Panc1 (cell line): ENCODE results near the gene APLP2. TPM values are rescaled to one million over a fixed set of nuclear protein-coding genes. Genes with fewer than 3 reads are reported as not detected.

Experiments
- ATAC-seq: fragments of 200-7000 bp; cut with Tn5 transposase; 2 replicates; pipeline ENCODE4 v1.9.1; 2020; ENCODE audit warnings: mild to moderate bottlenecking, moderate library complexity
- BruUV-seq: library from RNA; stranded (reverse); fragments of 400-500 nt; replicated peaks from 2 replicates; lab custom pipeline; 2021; lab: Mats Ljungman, UMichigan
- CTCF ChIA-PET: fragments of 300-600 bp; sonication (Branson Sonifier 250); formaldehyde crosslinking; loops from one replicate; lab custom pipeline; 2022; ENCODE audit warnings: antibody characterized with exemption; lab: Charles Lee
- POLR2A ChIA-PET: fragments of 300-600 bp; sonication (Branson Sonifier 250); formaldehyde crosslinking; loops from one replicate; lab custom pipeline; 2022; ENCODE audit warnings: antibody characterized with exemption; lab: Charles Lee
- DNase-seq: peaks from one replicate; pipeline ENCODE4 v3.0.0-alpha.2; 2010; ENCODE audit warnings: low read depth, low spot score
- H3K27ac ChIP-seq: 2 replicates; pipeline ENCODE4 v1.5.1; 2011; ENCODE audit warnings: mild to moderate bottlenecking, low read length, inconsistent platforms
- H3K27me3 ChIP-seq: fragments of 200-500 bp; sonication (Bioruptor generic); 2 replicates; pipeline ENCODE4 v1.6.0; 2014; ENCODE audit warnings: low read length, inconsistent platforms; ENCODE audit not compliant: control insufficient read depth, insufficient read depth
- H3K36me3 ChIP-seq: fragments of 200-500 bp; sonication (Bioruptor generic); 2 replicates; pipeline ENCODE4 v1.5.1; 2014; ENCODE audit warnings: inconsistent platforms, mild to moderate bottlenecking, low read length, moderate library complexity; ENCODE audit not compliant: control insufficient read depth, insufficient read depth
- H3K4me1 ChIP-seq: 2 replicates; pipeline ENCODE4 v1.5.1; 2011; ENCODE audit warnings: inconsistent platforms, mild to moderate bottlenecking, low read length, moderate library complexity; ENCODE audit not compliant: control insufficient read depth, insufficient read depth
- H3K4me3 ChIP-seq, 2 experiments: 2 replicates each; pipeline ENCODE4 v1.5.1; 2011 to 2012; ENCODE audit warnings: low read depth in 2 of 2, low read length in 2 of 2, mild to moderate bottlenecking in 2 of 2, inconsistent platforms in 1 of 2, moderate library complexity in 1 of 2
- H3K9me3 ChIP-seq: fragments of 200-500 bp; sonication (Bioruptor generic); 2 replicates; pipeline ENCODE4 v1.5.1; 2014; ENCODE audit warnings: low read depth, mild to moderate bottlenecking, inconsistent platforms, low read length, moderate library complexity; ENCODE audit not compliant: control insufficient read depth, insufficient read depth
- CTCF ChIP-seq: fragments of 450-650 bp; IDR thresholded peaks from 2 replicates; pipeline ENCODE4 v1.5.1; 2017; ENCODE audit warnings: mild to moderate bottlenecking
- POLR2AphosphoS5 ChIP-seq: IDR thresholded peaks from 2 replicates; pipeline ENCODE4 v1.6.1; 2012; ENCODE audit warnings: mild to moderate bottlenecking, low read depth, low read length, moderate library complexity
- SIN3A ChIP-seq: IDR thresholded peaks from 2 replicates; pipeline ENCODE4 v1.6.1; 2012; ENCODE audit warnings: low read depth, mild to moderate bottlenecking, low read length, moderate library complexity, borderline replicate concordance; ENCODE audit not compliant: insufficient read depth
- TCF7L2 ChIP-seq: IDR thresholded peaks from 2 replicates; pipeline ENCODE4 v1.6.1; 2011; ENCODE audit warnings: mild to moderate bottlenecking, low read depth, low read length, inconsistent platforms
- in situ Hi-C: cut with HindIII; loops from 2 replicates; pipeline ENCODE4 v1.10.0; 2016; ENCODE audit warnings: low sequenced_read_pairs, low pct_unique_long_range_greater_than_20kb
- intact Hi-C: fragments of 100-400 bp; cut with micrococcal nuclease; formaldehyde crosslinking; loops from one replicate; pipeline ENCODE4 v1.10.0; 2022; ENCODE audit not compliant: unreplicated experiment
- total RNA-seq: library from RNA; stranded (reverse); gene quantifications from one replicate; pipeline ENCODE4 v1.2.1, GENCODE V29; 2021; ENCODE audit not compliant: unreplicated experiment
- TF ChIP-seq, protein P1 (sequence below), 2 experiments: IDR thresholded peaks; 2 replicates each; pipeline ENCODE4 v1.6.1; 2011 to 2012; ENCODE audit warnings: low read depth in 2 of 2, control low read depth in 1 of 2, low read length in 1 of 2, mild to moderate bottlenecking in 1 of 2, moderate library complexity in 1 of 2; ENCODE audit not compliant: insufficient read depth in 1 of 2

APLP2 gene
- total RNA-seq, 1 experiment from 2014 or later = 589 TPM

GRCh38 chr11:130180491-130180890 lies 110.8 kb downstream of the APLP2 start:
- DNase-seq (no peak), ATAC-seq (peak; percentile 51; the same call in 1 of the 2 replicates)
- intact Hi-C loops = no loop called here
- ChIA-PET POLR2A (no interaction called here), CTCF (no interaction called here)
- Histone ChIP-seq H3K9me3 (no peaks in the 10 kb centered on the region), H3K4me3 (no peak overlapping the region), H3K4me1 (0 out of 2 replicates have a peak, but pooled peaks cover 6% of the 10 kb centered on the region), H3K27me3 (no peaks in the 10 kb centered on the region; the same call in 1 of the 2 replicates), H3K36me3 (no peaks in the 10 kb centered on the region), H3K27ac (no peak overlapping the region)
- in situ Hi-C loops = no loop called here
- BruUV-seq = no TSS peak
- TF ChIP-seq SIN3A (no peak), POLR2AphosphoS5 (no peak), CTCF (no peak), TCF7L2 (no peak)
- TF ChIP-seq, protein P1, sequence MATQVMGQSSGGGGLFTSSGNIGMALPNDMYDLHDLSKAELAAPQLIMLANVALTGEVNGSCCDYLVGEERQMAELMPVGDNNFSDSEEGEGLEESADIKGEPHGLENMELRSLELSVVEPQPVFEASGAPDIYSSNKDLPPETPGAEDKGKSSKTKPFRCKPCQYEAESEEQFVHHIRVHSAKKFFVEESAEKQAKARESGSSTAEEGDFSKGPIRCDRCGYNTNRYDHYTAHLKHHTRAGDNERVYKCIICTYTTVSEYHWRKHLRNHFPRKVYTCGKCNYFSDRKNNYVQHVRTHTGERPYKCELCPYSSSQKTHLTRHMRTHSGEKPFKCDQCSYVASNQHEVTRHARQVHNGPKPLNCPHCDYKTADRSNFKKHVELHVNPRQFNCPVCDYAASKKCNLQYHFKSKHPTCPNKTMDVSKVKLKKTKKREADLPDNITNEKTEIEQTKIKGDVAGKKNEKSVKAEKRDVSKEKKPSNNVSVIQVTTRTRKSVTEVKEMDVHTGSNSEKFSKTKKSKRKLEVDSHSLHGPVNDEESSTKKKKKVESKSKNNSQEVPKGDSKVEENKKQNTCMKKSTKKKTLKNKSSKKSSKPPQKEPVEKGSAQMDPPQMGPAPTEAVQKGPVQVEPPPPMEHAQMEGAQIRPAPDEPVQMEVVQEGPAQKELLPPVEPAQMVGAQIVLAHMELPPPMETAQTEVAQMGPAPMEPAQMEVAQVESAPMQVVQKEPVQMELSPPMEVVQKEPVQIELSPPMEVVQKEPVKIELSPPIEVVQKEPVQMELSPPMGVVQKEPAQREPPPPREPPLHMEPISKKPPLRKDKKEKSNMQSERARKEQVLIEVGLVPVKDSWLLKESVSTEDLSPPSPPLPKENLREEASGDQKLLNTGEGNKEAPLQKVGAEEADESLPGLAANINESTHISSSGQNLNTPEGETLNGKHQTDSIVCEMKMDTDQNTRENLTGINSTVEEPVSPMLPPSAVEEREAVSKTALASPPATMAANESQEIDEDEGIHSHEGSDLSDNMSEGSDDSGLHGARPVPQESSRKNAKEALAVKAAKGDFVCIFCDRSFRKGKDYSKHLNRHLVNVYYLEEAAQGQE (IDR thresholded peaks at IDR 0.05; ENCODE audit: insufficient read depth in 1 of 2, low read depth in 2 of 2, low read length in 1 of 2) = no peak

DNA sequence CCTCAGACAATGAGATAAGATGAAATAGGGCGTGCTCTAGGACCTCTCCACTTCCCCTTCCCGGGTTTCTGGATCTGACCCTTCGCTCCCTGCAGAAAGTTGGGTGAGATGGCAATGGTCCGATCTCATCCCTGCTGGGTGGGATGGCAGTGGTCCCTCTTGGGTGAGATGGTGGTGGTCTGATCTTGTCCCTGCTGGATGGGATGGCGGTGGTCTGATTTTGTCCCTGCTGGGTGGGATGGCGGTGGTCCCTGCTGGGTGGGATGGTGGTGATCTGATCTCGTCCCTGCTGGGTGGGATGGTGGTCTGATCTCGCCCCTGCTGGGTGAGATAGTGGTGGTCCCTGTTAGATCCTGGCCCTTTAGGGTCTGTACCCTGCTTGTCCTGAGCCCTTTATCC lies 111.2 kb downstream of the APLP2 start:
- CTCF ChIA-PET = no interaction called here
- Histone ChIP-seq H3K4me3 (no peak overlapping the region), H3K9me3 (no peaks in the 10 kb centered on the region), H3K36me3 (no peaks in the 10 kb centered on the region), H3K27ac (no peak overlapping the region), H3K27me3 (no peaks in the 10 kb centered on the region; the same call in 1 of the 2 replicates), H3K4me1 (0 out of 2 replicates have a peak, but pooled peaks cover 6% of the 10 kb centered on the region)
- DNase-seq (no peak), ATAC-seq (0 out of 2 replicates have a peak, but pooled peaks have one; percentile 30)
- in situ Hi-C loops = no loop called here
- no TSS peak for BruUV-seq
- POLR2A ChIA-PET = no interaction called here
- TF ChIP-seq, protein P1 (IDR thresholded peaks at IDR 0.05; ENCODE audit: insufficient read depth in 1 of 2, low read depth in 2 of 2, low read length in 1 of 2) = no peak
- no peak for TF ChIP-seq POLR2AphosphoS5
- TF ChIP-seq TCF7L2 = no peak
- no peak for TF ChIP-seq SIN3A
- no peak for TF ChIP-seq CTCF
- intact Hi-C loops = no loop called here
